MG63 (cell line): ENCODE measurements around the gene LIMS1. TPM values are rescaled to one million over a fixed set of nuclear protein-coding genes. Genes with fewer than 3 reads are reported as not detected.
"Not testable (repeated sequence)": the region's sequence is repeated elsewhere in the genome, so short reads cannot be mapped to it uniquely, and the experiment has no call there.

Experiments
- DNase-seq: peaks from one replicate; pipeline ENCODE4 v3.0.0-alpha.2; 2020
- H3K27me3 ChIP-seq: fragments of 250-450 bp; sonication (Bioruptor Pico); 2 replicates; pipeline ENCODE4 v1.5.1; 2020; ENCODE audit warnings: mild to moderate bottlenecking, moderate library complexity
- H3K36me3 ChIP-seq: fragments of 250-450 bp; sonication (Bioruptor Pico); 2 replicates; pipeline ENCODE4 v1.5.1; 2020; ENCODE audit warnings: mild to moderate bottlenecking, moderate library complexity
- H3K4me3 ChIP-seq: fragments of 250-450 bp; sonication (Bioruptor Pico); 2 replicates; pipeline ENCODE4 v1.5.1; 2020; ENCODE audit warnings: mild to moderate bottlenecking, moderate library complexity
- H3K9me3 ChIP-seq: fragments of 250-450 bp; sonication (Bioruptor Pico); 2 replicates; pipeline ENCODE4 v1.5.1; 2020; ENCODE audit warnings: mild to moderate bottlenecking, moderate library complexity
- total RNA-seq: library from RNA; depleted of rRNA; stranded (reverse); fragments of >200 nt; shearing (Covaris generic); gene quantifications from 2 replicates; pipeline ENCODE4 v1.2.3, GENCODE V29; 2014; ENCODE audit warnings: low replicate concordance; rRNA removed

LIMS1 gene
- total RNA-seq, 1 experiment from 2014 or later: 49.2 TPM

- not testable (repeated sequence) for H3K9me3 ChIP-seq, H3K27me3 ChIP-seq, DNase-seq, H3K4me3 ChIP-seq, H3K36me3 ChIP-seq
Observed at GRCh38 chr2:108690001-108690400, 155.7 kb downstream of the LIMS1 start.

- Histone ChIP-seq H3K4me3 (no peak overlapping the region), H3K36me3 (no peaks in the 10 kb centered on the region), H3K9me3 (no peaks in the 10 kb centered on the region), H3K27me3 (no peaks in the 10 kb centered on the region)
- no peak for DNase-seq
Observed at GRCh38 chr2:108691447-108691846, 157.2 kb downstream of the LIMS1 start.

- Histone ChIP-seq H3K9me3 (no peaks in the 10 kb centered on the region), H3K36me3 (no peaks in the 10 kb centered on the region), H3K27me3 (no peaks in the 10 kb centered on the region), H3K4me3 (no peak overlapping the region)
- DNase-seq: no peak
Observed at GRCh38 chr2:108701208-108701607, 166.9 kb downstream of the LIMS1 start.

- no peak for DNase-seq
- Histone ChIP-seq H3K36me3 (no peaks in the 10 kb centered on the region), H3K9me3 (no peaks in the 10 kb centered on the region), H3K4me3 (no peak overlapping the region), H3K27me3 (no peaks in the 10 kb centered on the region)
Observed at GRCh38 chr2:108701806-108702205, 167.5 kb downstream of the LIMS1 start.

- DNase-seq: no peak
- Histone ChIP-seq H3K27me3 (no peaks in the 10 kb centered on the region), H3K4me3 (no peak overlapping the region), H3K9me3 (no peaks in the 10 kb centered on the region), H3K36me3 (no peaks in the 10 kb centered on the region)
Observed at GRCh38 chr2:108704871-108705270, 170.6 kb downstream of the LIMS1 start.

- H3K9me3 ChIP-seq: no peaks in the 10 kb centered on the region
- H3K36me3 ChIP-seq: no peaks in the 10 kb centered on the region
- DNase-seq: no peak
- H3K27me3 ChIP-seq: no peaks in the 10 kb centered on the region
- H3K4me3 ChIP-seq: no peak overlapping the region
Observed at GRCh38 chr2:108707300-108707699, 173.0 kb downstream of the LIMS1 start.

GRCh38 chr2:108716971-108717370, 182.7 kb downstream of the LIMS1 start:
- H3K4me3 ChIP-seq, DNase-seq, H3K9me3 ChIP-seq, H3K27me3 ChIP-seq, H3K36me3 ChIP-seq: not testable (repeated sequence)

GRCh38 chr2:108719149-108720044, 185.1 kb downstream of the LIMS1 start, which contains the start of gene RANBP2:
Gene RANBP2 (plus strand): TSS chr2:108719482. CDS start chr2:108719607, 125 bp downstream.
- Histone ChIP-seq H3K4me3 (peak within 1 kb of the TSS; percentile 90), H3K27me3 (no peaks in the 10 kb centered on the region), H3K9me3 (no peaks in the 10 kb centered on the region), H3K36me3 (0 out of 2 replicates have a peak, but pooled peaks cover 3% of the 10 kb centered on the region)
- DNase-seq: peak; percentile 98

- not testable (repeated sequence) for H3K27me3 ChIP-seq, H3K9me3 ChIP-seq, DNase-seq, H3K4me3 ChIP-seq, H3K36me3 ChIP-seq
Observed at GRCh38 chr2:108726048-108726447, 191.8 kb downstream of the LIMS1 start.

- DNase-seq, H3K27me3 ChIP-seq: not testable (repeated sequence)
Observed at GRCh38 chr2:108734656-108735055, 200.4 kb downstream of the LIMS1 start.

More at GRCh38 chr2:108734656-108735055, 200.4 kb downstream of the LIMS1 start:
- peaks cover 18% of the 10 kb centered on the region for H3K36me3 ChIP-seq
- not testable (repeated sequence) for H3K9me3 ChIP-seq, H3K4me3 ChIP-seq

Other genes with a start within 250 kb of the LIMS1 start
- not detected in 2 replicates for gene SULT1C2, start 245.6 kb upstream of the LIMS1 start, total RNA-seq
- not detected in 2 replicates for gene SULT1C4, start 156.5 kb upstream of the LIMS1 start, total RNA-seq
- 4.0 and 6.0 TPM in 2 replicates for gene GCC2, start 85.3 kb upstream of the LIMS1 start, total RNA-seq
- gene RANBP2, start 185.0 kb downstream of the LIMS1 start, total RNA-seq: 13.4 and 25.7 TPM in 2 replicates